GM10248 (cell line): ENCODE measurements around the gene AGPAT3.

ENCODE experiments used
- CTCF ChIA-PET: fragments of 300-600 bp; sonication (Branson Sonifier 250); formaldehyde crosslinking; extraction: SDS; loops from one replicate; lab custom pipeline; 2021; ENCODE audit warnings: antibody characterized with exemption; lab: Yijun Ruan, JAX
- POLR2A ChIA-PET: fragments of 350-650 bp; sonication (Branson Sonifier 250); formaldehyde crosslinking; extraction: SDS; loops from one replicate; lab custom pipeline; 2020; ENCODE audit warnings: antibody characterized with exemption; lab: Yijun Ruan, JAX
- DNase-seq: peaks from one replicate; pipeline ENCODE4 v3.0.0; 2012; ENCODE audit errors: extremely low spot score
- TF ChIP-seq, protein P1 (sequence below): IDR thresholded peaks from 2 replicates; pipeline ENCODE4 v1.5.1; 2012; ENCODE audit warnings: mild to moderate bottlenecking, low read depth; ENCODE audit errors: extremely low read depth, missing control alignments, control extremely low read depth

AGPAT3 gene

GRCh38 chr21:43924421-43925095 lies 59.5 kb downstream of the AGPAT3 start:
- DNase-seq: no peak
- POLR2A ChIA-PET: interaction anchor here (0.6 kb wide), 1 partner anchor 23 kb away, joined by 3 read pairs; no protein-coding TSS in a partner anchor
- TF ChIP-seq, protein P1, sequence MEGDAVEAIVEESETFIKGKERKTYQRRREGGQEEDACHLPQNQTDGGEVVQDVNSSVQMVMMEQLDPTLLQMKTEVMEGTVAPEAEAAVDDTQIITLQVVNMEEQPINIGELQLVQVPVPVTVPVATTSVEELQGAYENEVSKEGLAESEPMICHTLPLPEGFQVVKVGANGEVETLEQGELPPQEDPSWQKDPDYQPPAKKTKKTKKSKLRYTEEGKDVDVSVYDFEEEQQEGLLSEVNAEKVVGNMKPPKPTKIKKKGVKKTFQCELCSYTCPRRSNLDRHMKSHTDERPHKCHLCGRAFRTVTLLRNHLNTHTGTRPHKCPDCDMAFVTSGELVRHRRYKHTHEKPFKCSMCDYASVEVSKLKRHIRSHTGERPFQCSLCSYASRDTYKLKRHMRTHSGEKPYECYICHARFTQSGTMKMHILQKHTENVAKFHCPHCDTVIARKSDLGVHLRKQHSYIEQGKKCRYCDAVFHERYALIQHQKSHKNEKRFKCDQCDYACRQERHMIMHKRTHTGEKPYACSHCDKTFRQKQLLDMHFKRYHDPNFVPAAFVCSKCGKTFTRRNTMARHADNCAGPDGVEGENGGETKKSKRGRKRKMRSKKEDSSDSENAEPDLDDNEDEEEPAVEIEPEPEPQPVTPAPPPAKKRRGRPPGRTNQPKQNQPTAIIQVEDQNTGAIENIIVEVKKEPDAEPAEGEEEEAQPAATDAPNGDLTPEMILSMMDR: no peak
- CTCF ChIA-PET: interaction anchor here (1.5 to 9.7 kb wide), 2 partner anchors 14 to 135 kb away, joined by 4 to 49 read pairs; partner anchors contain the start of gene RRP1

GRCh38 chr21:43925096-43925481 lies 60.1 kb downstream of the AGPAT3 start:
- ChIA-PET CTCF (interaction anchor here (2.1 to 9.7 kb wide), 2 partner anchors 13 to 116 kb away, joined by 4 to 49 read pairs; no protein-coding TSS in a partner anchor), POLR2A (interaction anchor here (0.6 kb wide), 1 partner anchor 22 kb away, joined by 3 read pairs; no protein-coding TSS in a partner anchor)
- DNase-seq: no peak
- TF ChIP-seq, protein P1: no peak

DNA sequence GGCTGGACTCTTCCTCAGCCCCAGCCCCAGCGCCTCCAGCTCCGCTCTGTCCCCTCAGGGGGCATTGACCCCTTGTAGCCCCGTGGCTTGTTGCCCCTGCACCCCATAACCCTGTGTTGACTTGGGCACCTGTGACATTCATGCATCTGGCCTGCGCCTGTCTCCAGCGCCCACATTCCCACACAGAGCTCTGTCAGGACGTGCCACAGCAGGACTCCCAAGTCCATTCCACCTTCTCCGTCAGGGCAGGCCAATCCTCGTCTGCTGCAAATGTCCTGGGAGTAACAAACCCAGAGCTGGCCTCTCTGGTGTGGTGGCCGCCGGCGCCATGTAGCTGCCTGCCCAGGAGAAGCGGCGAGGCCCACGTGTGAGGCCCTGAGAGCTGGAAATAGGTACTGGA lies 60.6 kb downstream of the AGPAT3 start:
- POLR2A ChIA-PET: no interaction called here
- CTCF ChIA-PET: interaction anchor here (2.1 to 9.7 kb wide), 2 partner anchors 13 to 117 kb away, joined by 4 to 49 read pairs; no protein-coding TSS in a partner anchor
- DNase-seq: no peak
- TF ChIP-seq, protein P1: no peak

DNA sequence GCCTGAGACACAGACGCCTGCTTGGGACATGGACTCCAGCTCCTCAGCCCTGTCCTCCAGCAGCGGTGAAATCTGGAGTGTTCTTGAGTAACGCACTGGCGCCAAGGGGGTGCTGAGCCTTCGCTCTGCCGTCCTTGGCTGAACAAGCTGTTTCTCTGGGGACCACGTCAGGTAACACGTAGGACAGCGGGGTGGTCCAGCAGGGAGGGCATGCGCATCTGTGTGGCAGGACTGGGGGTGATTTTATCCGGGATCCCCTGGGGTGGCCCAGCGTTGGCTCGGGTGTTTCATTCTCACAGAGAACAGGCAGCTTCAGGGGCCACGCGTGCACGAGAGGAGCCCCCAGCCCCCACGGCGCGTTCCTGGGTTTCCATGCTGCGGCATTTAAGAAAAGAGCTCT lies 61.2 kb downstream of the AGPAT3 start:
- TF ChIP-seq, protein P1: no peak
- DNase-seq: no peak
- CTCF ChIA-PET: interaction anchor here (2.1 to 9.7 kb wide), 2 partner anchors 12 to 117 kb away, joined by 4 to 49 read pairs; no protein-coding TSS in a partner anchor
- POLR2A ChIA-PET: interaction anchor here (0.6 kb wide), 2 partner anchors 10 to 12 kb away, joined by 4 to 7 read pairs; no protein-coding TSS in a partner anchor

GRCh38 chr21:43927591-43928221 lies 62.7 kb downstream of the AGPAT3 start:
- CTCF ChIA-PET: interaction anchor here (1.1 to 9.7 kb wide), 4 partner anchors 9 to 82 kb away, joined by 3 to 49 read pairs (median 4); no protein-coding TSS in a partner anchor
- POLR2A ChIA-PET: no interaction called here
- DNase-seq: no peak

More at GRCh38 chr21:43927591-43928221, 62.7 kb downstream of the AGPAT3 start:
- TF ChIP-seq, protein P1: no peak
